Spleen (tissue), 11 donors: ENCODE results near the gene ARID5A. TPM values are rescaled to one million over a fixed set of nuclear protein-coding genes. Genes with fewer than 3 reads are reported as not detected.

Source experiments
- DNase-seq: peaks from one replicate; pipeline ENCODE4 v3.0.0-alpha.2; 2020
- H3K27ac ChIP-seq, 8 donors: fragments of 200-600 bp; sonication (generic) in 7 of 8; 1 replicate in 4 of 8; 2 replicates in 4 of 8; pipeline versions ENCODE4 v1.5.0 to v1.8.0; 2016 to 2021; ENCODE audit warnings: inconsistent platforms in 4 of 8, mild to moderate bottlenecking in 4 of 8, moderate library complexity in 1 of 8
- H3K27me3 ChIP-seq, 7 donors: fragments of 200-600 bp; sonication (generic) in 6 of 7; replicated peaks in 1 of 7; 1 replicate in 4 of 7; 2 replicates in 3 of 7; pipeline versions ENCODE4 v1.5.0 to v1.8.0; 2016 to 2021; ENCODE audit warnings: inconsistent platforms in 3 of 7, mild to moderate bottlenecking in 1 of 7
- H3K36me3 ChIP-seq, 6 donors: fragments of 200-600 bp; sonication (generic) in 5 of 6; 1 replicate in 4 of 6; 2 replicates in 2 of 6; pipeline versions ENCODE4 v1.5.0 to v1.8.0; 2016 to 2021; ENCODE audit warnings: inconsistent platforms in 2 of 6
- H3K4me1 ChIP-seq, 6 donors: fragments of 200-600 bp; sonication (generic) in 5 of 6; 1 replicate in 3 of 6; 2 replicates in 3 of 6; pipeline versions ENCODE4 v1.5.0 to v1.8.0; 2016 to 2021; ENCODE audit warnings: inconsistent platforms in 3 of 6
- H3K4me3 ChIP-seq, 8 donors: fragments of 200-600 bp; sonication (generic) in 7 of 8; 1 replicate in 4 of 8; 2 replicates in 4 of 8; pipeline versions ENCODE4 v1.5.0 to v1.8.0; 2016 to 2021; ENCODE audit warnings: inconsistent platforms in 4 of 8, mild to moderate bottlenecking in 4 of 8, moderate library complexity in 2 of 8
- H3K9me3 ChIP-seq, 8 donors: fragments of 200-600 bp; sonication (generic) in 7 of 8; 1 replicate in 4 of 8; 2 replicates in 4 of 8; pipeline versions ENCODE4 v1.5.0 to v1.8.0; 2016 to 2021; ENCODE audit warnings: inconsistent platforms in 4 of 8
- CTCF ChIP-seq, 11 experiments: fragments of 200-600 bp in 7 of 11; fragments of 450-650 bp in 4 of 11; sonication (generic) in 4 of 11; IDR thresholded peaks in 8 of 11; conservative IDR thresholded peaks in 3 of 11; 1 replicate in 7 of 11; 2 replicates in 4 of 11; pipeline versions ENCODE4 v1.4.0 to v1.8.0; 2016 to 2021; ENCODE audit warnings: antibody characterized with exemption in 11 of 11, inconsistent platforms in 4 of 11, mild to moderate bottlenecking in 1 of 11
- POLR2A ChIP-seq, 3 donors: fragments of 450-650 bp; IDR thresholded peaks; one replicate each; pipeline ENCODE4 v1.5.1; 2017; ENCODE audit warnings: antibody characterized with exemption in 3 of 3, mild to moderate bottlenecking in 1 of 3
- POLR2AphosphoS5 ChIP-seq, 3 donors: sonication (generic); formaldehyde crosslinking; IDR thresholded peaks; one replicate each; pipeline ENCODE4 v1.5.1; 2017; ENCODE audit warnings: antibody characterized with exemption in 3 of 3
- WGBS, 5 donors: extraction: QIAGEN DNeasy Blood & Tissue Kit in 3 of 5; methylation state at CpG; one replicate each; pipeline versions ENCODE4 v1.1.5 to v1.1.7; 2013 to 2018; 5-methylcytosine and 5-hydroxymethylcytosine counted together
- intact Hi-C: fragments of 100-400 bp; cut with DNase I; formaldehyde crosslinking; loops from one replicate; pipeline ENCODE4 v1.15.0; 2023; ENCODE audit warnings: low total_unique reads
- polyA plus RNA-seq, 3 donors: library from polyadenylated mRNA; stranded (reverse); fragments of 200-250 nt; gene quantifications; one replicate each; pipeline ENCODE4 v1.2.1, GENCODE V29; 2013
- total RNA-seq, 7 donors: library from RNA; depleted of rRNA in 3 of 7; stranded (reverse); fragments of >200 nt in 3 of 7; fragmentation: NEBNext Ultra II Directional in 4 of 7; extraction: Animal tissue kit (Norgen Biotek cat#: 25700) in 4 of 7; gene quantifications; one replicate each; pipeline versions ENCODE4 v1.1.0 to v1.2.1, GENCODE V29; 2016 to 2021
- donor health status: healthy with polysubstance abuse.
- donor health status: DM: no; HTN: no; CAD: no; lungs with moderate emphysema.
- donor health status: DM: no; HTN: no; CAD: no.
- donor health status: Bipolar disorder and iron deficiency.
- donor health status: healthy.
- donor health status: DM: no; HTN: no; CAD: no.
- donor health status: DM: yes; HTN: yes; CAD: no.

ARID5A gene
- total and polyA plus RNA-seq, 10 donors, result 30.8 to 121 (median 48.9) TPM

DNA sequence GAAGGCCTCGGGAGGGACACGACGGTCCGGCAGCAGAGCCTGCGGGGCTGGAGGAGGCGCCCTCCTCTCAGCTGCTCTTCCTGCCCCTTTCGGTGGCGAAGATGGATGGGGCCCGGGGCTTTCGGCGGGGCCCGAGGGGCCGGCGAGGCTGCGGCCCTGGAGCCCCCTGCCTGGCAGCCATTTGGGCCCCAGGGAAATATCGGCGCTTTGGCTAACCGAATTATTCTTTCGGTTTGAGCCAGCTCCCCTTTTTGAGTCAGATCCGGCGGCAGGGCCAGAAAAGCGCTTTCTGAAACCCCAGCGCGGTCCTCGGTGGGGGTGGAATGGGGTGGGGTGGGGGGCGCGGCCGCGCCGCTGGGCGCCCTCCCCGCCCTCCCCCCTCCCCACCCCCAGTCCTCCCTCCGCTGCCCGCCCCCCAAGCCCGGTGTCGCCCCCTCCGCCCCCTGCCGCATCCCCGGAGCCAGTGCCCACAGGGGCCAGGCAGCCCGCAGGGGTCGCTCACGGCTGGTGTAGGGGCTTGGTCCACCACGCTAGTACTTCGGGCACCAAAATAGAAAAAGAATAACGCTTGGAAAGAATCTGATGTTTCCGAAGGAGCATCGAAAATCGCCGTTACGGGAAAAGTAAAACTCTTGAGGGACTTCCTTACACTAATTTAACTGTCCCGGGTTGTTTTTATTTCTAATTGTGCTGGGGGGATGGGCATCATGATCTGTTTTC is 9.1 kb upstream of the ARID5A start:
- Histone ChIP-seq H3K4me1 (peaks cover 31 to 93% (median 60%) of the 10 kb centered on the region in 6 donors), H3K27me3 (no peaks in the 10 kb centered on the region), H3K4me3 (peak overlapping the region; percentile 26 to 78 (median 52)), H3K9me3 (no peaks in the 10 kb centered on the region), H3K27ac (peak overlapping the region; percentile 66 to 85 (median 82)), H3K36me3 (no peaks in the 10 kb centered on the region)
- intact Hi-C loops, result no loop called here
- 0 to 1% (median 1%) methylated on average over 22 to 51 of the region's 51 CpGs for WGBS, 5 donors
- DNase-seq, result peak; percentile 88
- TF ChIP-seq POLR2AphosphoS5 (IDR thresholded peaks at IDR 0.05), result peak in 2 of 3 donors; percentile 34 to 55
- no peak for TF ChIP-seq POLR2A (IDR thresholded peaks at IDR 0.05)
- TF ChIP-seq CTCF (IDR thresholded peaks at IDR 0.05 in 8 of 11, conservative IDR thresholded peaks at IDR 0.05 in 3 of 11), result peak in 7 of 11 experiments; percentile 6 to 61 (median 52)

GRCh38 chr2:96528006-96528699 is 8.4 kb upstream of the ARID5A start:
- Histone ChIP-seq H3K36me3 (no peaks in the 10 kb centered on the region), H3K27me3 (no peaks in the 10 kb centered on the region), H3K9me3 (no peaks in the 10 kb centered on the region), H3K4me3 (peak overlapping the region in 7 of 8 donors; percentile 26 to 78 (median 53)), H3K27ac (peak overlapping the region; percentile 66 to 85 (median 82)), H3K4me1 (peaks cover 38 to 95% (median 67%) of the 10 kb centered on the region in 6 donors)
- TF ChIP-seq POLR2AphosphoS5 (IDR thresholded peaks at IDR 0.05) (peak in 2 of 3 donors; percentile 30 to 31), CTCF (IDR thresholded peaks at IDR 0.05 in 8 of 11, conservative IDR thresholded peaks at IDR 0.05 in 3 of 11) (no peak), POLR2A (IDR thresholded peaks at IDR 0.05) (no peak)
- peak; percentile 83 for DNase-seq
- intact Hi-C loops, result no loop called here
- 14 to 19% (median 14%) methylated on average over 7 to 14 of the region's 14 CpGs for WGBS, 5 donors

GRCh38 chr2:96528700-96529375 is 7.7 kb upstream of the ARID5A start:
- Histone ChIP-seq H3K4me1 (peaks cover 38 to 95% (median 71%) of the 10 kb centered on the region in 6 donors), H3K4me3 (peak overlapping the region in 1 of 8 donors; percentile 78), H3K27me3 (no peaks in the 10 kb centered on the region), H3K36me3 (no peaks in the 10 kb centered on the region), H3K27ac (peak overlapping the region; percentile 40 to 85 (median 82)), H3K9me3 (no peaks in the 10 kb centered on the region)
- WGBS, 5 donors, result 70 to 83% (median 75%) methylated on average over 6 to 8 of the region's 8 CpGs
- intact Hi-C loops, result no loop called here
- TF ChIP-seq CTCF (IDR thresholded peaks at IDR 0.05 in 8 of 11, conservative IDR thresholded peaks at IDR 0.05 in 3 of 11) (no peak), POLR2AphosphoS5 (IDR thresholded peaks at IDR 0.05) (no peak), POLR2A (IDR thresholded peaks at IDR 0.05) (no peak)
- DNase-seq, result peak; percentile 78
